ENCODE results near the gene RRP9. TPM values are rescaled to one million over a fixed set of nuclear protein-coding genes. Genes with fewer than 3 reads are reported as not detected.

Gene RRP9
- total RNA-seq, 2 donors from 2014 or later: 8.0 to 13.2 TPM

- H3K36me3 ChIP-seq (replicated peaks in 1 of 2; ENCODE audit: insufficient read depth in 1 of 2, low read depth in 2 of 2): peaks cover 9 to 24% of the 10 kb centered on the region in 2 donors
- intact Hi-C loops (cut with DNase I): no loop called here
- DNase-seq (no peak), ATAC-seq (no peak)
- no peaks in the 10 kb centered on the region for H3K9me3 ChIP-seq
- WGBS, 2 donors: 89 to 90% methylated on average over 7 to 9 of the region's 9 CpGs
- TF ChIP-seq CTCF (IDR thresholded peaks at IDR 0.05): no peak
- TF ChIP-seq POLR2A (IDR thresholded peaks at IDR 0.05): no peak
- no peak overlapping the region for H3K4me3 ChIP-seq
- H3K4me1 ChIP-seq: peaks cover 18% of the 10 kb centered on the region
- H3K27me3 ChIP-seq: no peaks in the 10 kb centered on the region
- H3K27ac ChIP-seq: no peak overlapping the region
Measured at GRCh38 chr3:51937014-51937413, 4.7 kb downstream of the RRP9 start.

GRCh38 chr3:51935886-51936755 is 5.6 kb downstream of the RRP9 start:
- Histone ChIP-seq H3K4me1 (peaks cover 14% of the 10 kb centered on the region), H3K27me3 (no peaks in the 10 kb centered on the region), H3K9me3 (no peaks in the 10 kb centered on the region), H3K36me3 (replicated peaks in 1 of 2; ENCODE audit: insufficient read depth in 1 of 2, low read depth in 2 of 2) (peaks cover 9 to 24% of the 10 kb centered on the region in 2 donors), H3K4me3 (no peak overlapping the region), H3K27ac (no peak overlapping the region)
- TF ChIP-seq POLR2A (IDR thresholded peaks at IDR 0.05): no peak
- no peak for TF ChIP-seq CTCF (IDR thresholded peaks at IDR 0.05)
- DNase-seq: no peak
- intact Hi-C loops (cut with DNase I): no loop called here
- ATAC-seq: no peak
- WGBS, 2 donors: 94 to 98% methylated on average over 15 to 25 of the region's 25 CpGs

GRCh38 chr3:51934991-51935885 is 6.5 kb downstream of the RRP9 start:
- 90 to 92% methylated on average over 26 to 28 of the region's 28 CpGs for WGBS, 2 donors
- Histone ChIP-seq H3K27me3 (no peaks in the 10 kb centered on the region), H3K4me1 (peaks cover 5% of the 10 kb centered on the region), H3K27ac (no peak overlapping the region), H3K4me3 (no peak overlapping the region), H3K36me3 (replicated peaks in 1 of 2; ENCODE audit: insufficient read depth in 1 of 2, low read depth in 2 of 2) (peaks cover 9 to 24% of the 10 kb centered on the region in 2 donors), H3K9me3 (no peaks in the 10 kb centered on the region)
- intact Hi-C loops (cut with DNase I): no loop called here
- TF ChIP-seq CTCF (IDR thresholded peaks at IDR 0.05) (no peak), POLR2A (IDR thresholded peaks at IDR 0.05) (no peak)
- DNase-seq (no peak), ATAC-seq (no peak)

- no peak for TF ChIP-seq CTCF (IDR thresholded peaks at IDR 0.05)
- no peak for TF ChIP-seq POLR2A (IDR thresholded peaks at IDR 0.05)
- intact Hi-C loops (cut with DNase I): no loop called here
- Histone ChIP-seq H3K27me3 (no peaks in the 10 kb centered on the region), H3K4me1 (no peaks in the 10 kb centered on the region), H3K9me3 (no peaks in the 10 kb centered on the region), H3K4me3 (no peak overlapping the region), H3K36me3 (replicated peaks in 1 of 2; ENCODE audit: insufficient read depth in 1 of 2, low read depth in 2 of 2) (peaks cover 9 to 24% of the 10 kb centered on the region in 2 donors), H3K27ac (no peak overlapping the region)
- WGBS, 2 donors: 92% methylated on average over 11 of the region's 11 CpGs; no CpG with 5 or more reads in 1 of the 2 donors
- DNase-seq (no peak), ATAC-seq (no peak)
Measured at GRCh38 chr3:51934139-51934850, 7.4 kb downstream of the RRP9 start.
